GM08714 (cell line): Measurements from ENCODE around the gene TCAF1.

Experiments
- H3K4me3 ChIP-seq: fragments of 200-500 bp; sonication (Bioruptor generic); 2 replicates; pipeline ENCODE4 v1.5.1; 2014; ENCODE audit warnings: mild to moderate bottlenecking, low read length, inconsistent platforms
- ZNF274 ChIP-seq: IDR thresholded peaks from 2 replicates; pipeline ENCODE4 v1.6.1; 2012; ENCODE audit warnings: mild to moderate bottlenecking, low read depth, low read length

Gene TCAF1

GRCh38 chr7:143901668-143902331 lies at the start of gene TCAF1:
TSS of gene TCAF1 (minus strand) at chr7:143902176. CDS start at chr7:143876608, 25,568 bp downstream.
- peak within 1 kb of the TSS; percentile 80 for H3K4me3 ChIP-seq
- no peak for TF ChIP-seq ZNF274

- no peak for TF ChIP-seq ZNF274
Observed at GRCh38 chr7:143948733-143949132, 46.8 kb upstream of the TCAF1 start.

GRCh38 chr7:143947111-143947510 lies 45.1 kb upstream of the TCAF1 start:
- no peak for TF ChIP-seq ZNF274
- no peak overlapping the region for H3K4me3 ChIP-seq

More at GRCh38 chr7:143948733-143949132, 46.8 kb upstream of the TCAF1 start:
- H3K4me3 ChIP-seq: no peak overlapping the region

GRCh38 chr7:143945423-143945822 lies 43.4 kb upstream of the TCAF1 start:
- no peak for TF ChIP-seq ZNF274

GRCh38 chr7:143938379-143939243 lies 36.6 kb upstream of the TCAF1 start:
- H3K4me3 ChIP-seq: no peak overlapping the region
- TF ChIP-seq ZNF274: no peak

More at GRCh38 chr7:143945423-143945822, 43.4 kb upstream of the TCAF1 start:
- no peak overlapping the region for H3K4me3 ChIP-seq

- no peak for TF ChIP-seq ZNF274
- no peak overlapping the region for H3K4me3 ChIP-seq
Observed at GRCh38 chr7:143936087-143937009, 34.4 kb upstream of the TCAF1 start.

- no peak for TF ChIP-seq ZNF274
Observed at GRCh38 chr7:143934526-143935325, 32.8 kb upstream of the TCAF1 start, which contains the start of gene OR2F2. TSS of gene OR2F2 (plus strand) at chr7:143935233. CDS start at chr7:143935233, 0 bp downstream.

GRCh38 chr7:143931739-143932138 lies 29.8 kb upstream of the TCAF1 start:
- no peak overlapping the region for H3K4me3 ChIP-seq
- TF ChIP-seq ZNF274: no peak

More at GRCh38 chr7:143934526-143935325, 32.8 kb upstream of the TCAF1 start, which contains the start of gene OR2F2:
- no peak within 1 kb of the TSS for H3K4me3 ChIP-seq

- TF ChIP-seq ZNF274: no peak
- H3K4me3 ChIP-seq: no peak overlapping the region
Observed at GRCh38 chr7:143929224-143929920, 27.4 kb upstream of the TCAF1 start.

GRCh38 chr7:143924851-143925250 lies 22.9 kb upstream of the TCAF1 start:
- no peak overlapping the region for H3K4me3 ChIP-seq
- TF ChIP-seq ZNF274: no peak

- no peak for TF ChIP-seq ZNF274
- H3K4me3 ChIP-seq: no peak overlapping the region
Observed at GRCh38 chr7:143914938-143915652, 13.1 kb upstream of the TCAF1 start.
